Epithelial cell of prostate (primary cell): ENCODE results near the gene PTPRE.

ENCODE experiments used
- DNase-seq: peaks from one replicate; pipeline ENCODE4 v3.0.0-alpha.2; 2011; ENCODE audit warnings: low read depth, low spot score
- H3K27ac ChIP-seq: fragments of 450-650 bp; 2 replicates; pipeline ENCODE4 v1.5.1; 2017; ENCODE audit warnings: mild to moderate bottlenecking

Gene PTPRE

DNA sequence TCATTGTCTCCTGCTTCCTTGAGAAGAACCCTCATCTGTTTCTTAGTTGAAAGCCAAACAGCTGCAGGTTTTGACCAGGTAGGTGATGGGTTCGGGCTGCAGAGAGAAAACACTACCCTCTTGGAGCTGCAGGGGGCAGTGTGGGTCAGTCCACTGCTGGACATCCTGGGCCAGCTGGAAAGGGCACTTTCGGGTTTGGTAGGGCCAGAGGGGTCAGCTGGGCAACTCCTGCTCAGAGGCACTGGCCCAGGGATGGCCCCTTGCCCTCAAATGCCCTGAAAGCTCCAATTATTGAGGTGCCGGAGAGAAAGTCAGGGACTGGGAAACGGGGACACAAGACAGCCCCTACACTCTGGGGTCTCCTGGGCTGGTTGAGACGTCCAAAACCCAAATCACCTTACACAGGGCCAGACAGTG is 128.7 kb downstream of the PTPRE start:
- DNase-seq, result no peak
- H3K27ac ChIP-seq, result no peak overlapping the region

DNA sequence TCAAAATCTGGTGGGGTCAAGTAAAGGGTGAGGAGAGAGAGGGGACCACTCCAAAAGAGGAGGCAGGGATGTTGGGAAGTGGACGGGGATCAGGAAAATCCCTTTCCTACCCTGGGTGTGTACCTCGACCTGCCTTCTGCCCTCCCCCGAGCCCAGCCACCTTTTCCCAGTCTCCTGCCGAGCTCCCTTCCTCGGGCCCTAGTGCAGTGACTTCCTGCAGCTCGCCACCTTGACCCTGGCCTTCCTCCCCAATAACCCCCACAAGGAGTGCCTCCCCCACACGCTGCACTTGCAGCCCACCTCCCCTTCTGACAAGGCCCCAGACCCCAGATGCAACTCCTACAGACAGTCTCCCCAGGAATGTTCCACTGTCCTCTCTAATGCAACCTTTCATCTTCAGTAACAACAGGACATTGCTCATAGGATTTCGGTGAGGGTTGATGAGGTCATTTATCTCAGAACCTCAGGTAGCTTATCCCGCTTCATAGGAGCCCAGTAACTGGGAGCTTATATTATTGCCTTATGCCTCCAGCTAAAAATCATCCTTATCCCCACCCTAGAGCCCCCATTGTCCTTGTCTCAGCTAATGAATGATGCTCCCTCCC is 129.2 kb downstream of the PTPRE start:
- no peak overlapping the region for H3K27ac ChIP-seq
- DNase-seq, result no peak

DNA sequence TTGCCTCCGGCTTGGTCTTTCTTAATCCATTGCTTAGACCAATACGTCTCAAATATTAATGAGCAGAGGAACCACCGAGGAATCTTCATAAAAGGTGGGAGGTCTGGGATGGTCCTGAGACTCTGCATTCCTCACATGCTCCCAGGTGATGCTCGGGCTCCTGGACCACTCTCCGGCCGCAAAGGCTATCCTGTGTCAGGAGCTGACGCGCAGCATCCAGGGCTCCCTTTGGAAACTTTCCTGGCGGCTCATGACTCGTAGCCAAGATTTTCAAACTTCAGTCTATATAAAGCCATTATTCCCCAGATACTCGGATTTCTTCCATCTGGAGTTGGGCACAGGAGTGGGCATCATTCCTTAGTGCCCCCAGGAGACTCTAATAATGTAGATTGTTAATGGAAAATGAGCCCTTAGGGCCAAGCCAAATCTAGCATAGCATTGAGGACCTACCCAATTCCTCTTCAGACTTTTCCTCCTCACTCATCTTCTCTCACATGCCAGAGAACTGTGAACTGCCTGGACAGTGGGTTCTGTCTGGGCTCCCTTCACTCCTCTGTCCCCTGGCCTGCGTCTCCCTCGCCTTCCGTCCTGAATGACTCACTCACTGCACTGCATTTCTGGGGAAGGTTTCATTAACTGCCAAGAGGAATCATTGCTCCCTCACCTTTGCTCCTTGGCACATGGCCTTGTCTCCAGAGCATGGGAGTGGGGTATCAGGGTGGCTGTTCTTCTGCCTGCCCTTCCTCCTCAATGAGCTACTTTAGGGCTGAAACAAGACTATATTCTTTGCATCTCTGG is 130.0 kb downstream of the PTPRE start:
- DNase-seq, result no peak
- H3K27ac ChIP-seq, result no peak overlapping the region

DNA sequence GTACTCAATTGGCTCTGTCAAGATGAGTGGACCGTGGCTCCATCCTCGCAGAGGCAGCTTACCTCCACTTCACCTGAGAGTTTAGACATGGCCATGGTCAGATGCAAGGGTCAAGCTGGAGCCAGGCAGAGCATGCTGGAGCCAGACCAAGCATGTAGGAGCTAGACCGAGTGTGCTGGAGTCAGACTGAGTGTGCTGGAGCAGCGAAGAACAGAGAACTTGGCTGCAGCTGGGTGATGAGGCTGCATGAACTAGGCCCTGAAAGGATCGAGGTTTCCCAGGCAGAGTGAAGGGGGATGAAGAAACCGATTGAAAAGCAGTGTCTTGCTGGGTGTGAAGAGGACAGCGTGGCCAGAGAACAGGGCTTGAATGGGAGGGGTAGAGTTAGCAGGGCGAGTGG is 133.2 kb downstream of the PTPRE start:
- no peak for DNase-seq
- H3K27ac ChIP-seq, result no peak overlapping the region

DNA sequence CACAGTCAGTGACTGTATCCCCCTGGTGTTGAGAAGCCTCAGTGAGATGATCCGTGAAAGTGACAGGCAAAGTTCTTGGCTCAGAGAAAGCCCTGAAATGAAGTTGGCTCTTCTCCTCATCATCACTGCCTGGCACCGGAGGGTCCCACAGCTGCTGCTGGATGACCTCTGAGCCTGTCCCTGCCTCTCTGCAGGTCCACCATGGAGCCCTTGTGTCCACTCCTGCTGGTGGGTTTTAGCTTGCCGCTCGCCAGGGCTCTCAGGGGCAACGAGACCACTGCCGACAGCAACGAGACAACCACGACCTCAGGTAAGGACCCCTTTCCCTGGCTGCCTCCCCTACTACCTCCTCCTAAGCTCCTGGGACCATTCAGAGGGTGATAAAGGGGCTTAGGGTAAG is 133.8 kb downstream of the PTPRE start:
- no peak for DNase-seq
- no peak overlapping the region for H3K27ac ChIP-seq

DNA sequence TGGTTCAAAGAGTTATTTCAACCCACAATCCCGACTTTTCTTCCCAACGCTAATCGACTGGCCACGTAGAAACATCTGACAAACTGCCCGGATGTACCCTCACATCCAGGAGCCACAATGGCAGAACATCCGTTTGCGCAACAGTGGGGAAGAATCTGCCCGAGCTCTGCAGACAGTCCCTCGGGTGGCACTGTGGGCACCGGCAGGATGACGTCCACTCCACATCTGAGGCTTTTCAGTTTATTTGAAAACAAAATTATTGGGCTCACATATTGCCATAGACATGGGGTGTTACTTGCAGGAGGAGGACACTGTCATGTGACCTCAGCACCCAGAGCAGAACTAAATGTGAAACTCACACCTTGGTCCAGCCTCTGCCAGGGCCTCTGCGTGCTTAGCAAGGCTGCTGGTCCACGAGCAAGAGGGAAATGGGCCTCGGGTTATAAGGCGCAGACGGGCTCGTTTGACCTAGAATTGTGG is 135.3 kb downstream of the PTPRE start:
- no peak for DNase-seq
- H3K27ac ChIP-seq, result no peak overlapping the region

DNA sequence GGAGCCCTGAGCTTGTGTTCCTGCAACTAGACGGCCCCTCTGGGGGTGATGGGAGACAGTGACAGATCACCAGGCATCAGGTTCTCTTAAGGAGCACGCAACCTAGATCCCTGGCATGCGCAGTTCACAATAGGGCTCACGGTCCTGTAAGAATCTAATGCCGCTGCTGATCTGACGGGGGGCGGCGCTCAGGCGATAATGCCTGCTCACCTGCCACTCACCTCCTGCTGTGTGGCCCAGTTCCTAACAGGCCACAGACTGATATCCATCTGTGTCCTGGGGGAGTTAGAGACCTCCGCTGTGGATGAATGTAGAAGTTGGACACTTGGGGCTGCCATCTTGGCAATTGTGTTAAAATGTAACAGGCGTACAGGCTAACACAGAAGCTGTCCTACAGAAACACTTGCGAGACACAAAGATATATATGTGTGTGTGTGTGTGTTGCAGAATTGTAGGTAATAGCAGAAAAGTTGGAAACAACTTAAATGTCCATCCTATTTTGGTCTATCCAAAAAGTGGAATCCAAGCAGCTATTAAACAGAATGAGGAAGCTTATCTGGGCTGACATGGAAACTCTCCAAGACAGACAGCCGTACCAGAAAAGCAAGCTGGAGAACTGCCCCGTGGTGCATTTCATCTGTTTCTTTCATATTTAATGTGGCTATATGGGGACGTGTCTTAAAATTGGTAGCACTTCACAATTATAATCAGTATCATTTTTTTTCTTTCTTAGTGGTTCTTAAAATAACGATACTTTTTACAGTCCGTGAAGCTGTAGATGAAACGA is 136.5 kb downstream of the PTPRE start:
- no peak for DNase-seq
- no peak overlapping the region for H3K27ac ChIP-seq

DNA sequence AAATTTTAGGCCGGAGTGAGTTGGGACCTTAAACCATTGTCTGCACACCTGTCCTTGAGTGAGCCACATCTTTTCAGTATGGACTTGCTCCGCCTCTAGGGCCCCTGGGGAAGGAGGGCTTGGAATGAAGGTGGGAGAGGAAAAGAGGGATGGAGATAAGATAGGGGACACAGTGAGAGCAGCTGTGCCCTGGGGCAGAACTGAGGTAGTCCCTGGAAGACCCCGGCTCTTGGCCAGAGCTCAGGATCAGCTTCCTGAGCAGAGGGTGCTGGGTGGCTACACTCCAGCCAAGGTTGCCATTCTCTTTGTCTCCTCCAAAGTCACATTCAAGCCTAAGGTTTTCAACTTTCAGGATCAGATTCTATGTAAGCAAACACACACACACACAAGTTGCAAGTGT is 137.3 kb downstream of the PTPRE start:
- H3K27ac ChIP-seq, result no peak overlapping the region
- DNase-seq, result no peak

DNA sequence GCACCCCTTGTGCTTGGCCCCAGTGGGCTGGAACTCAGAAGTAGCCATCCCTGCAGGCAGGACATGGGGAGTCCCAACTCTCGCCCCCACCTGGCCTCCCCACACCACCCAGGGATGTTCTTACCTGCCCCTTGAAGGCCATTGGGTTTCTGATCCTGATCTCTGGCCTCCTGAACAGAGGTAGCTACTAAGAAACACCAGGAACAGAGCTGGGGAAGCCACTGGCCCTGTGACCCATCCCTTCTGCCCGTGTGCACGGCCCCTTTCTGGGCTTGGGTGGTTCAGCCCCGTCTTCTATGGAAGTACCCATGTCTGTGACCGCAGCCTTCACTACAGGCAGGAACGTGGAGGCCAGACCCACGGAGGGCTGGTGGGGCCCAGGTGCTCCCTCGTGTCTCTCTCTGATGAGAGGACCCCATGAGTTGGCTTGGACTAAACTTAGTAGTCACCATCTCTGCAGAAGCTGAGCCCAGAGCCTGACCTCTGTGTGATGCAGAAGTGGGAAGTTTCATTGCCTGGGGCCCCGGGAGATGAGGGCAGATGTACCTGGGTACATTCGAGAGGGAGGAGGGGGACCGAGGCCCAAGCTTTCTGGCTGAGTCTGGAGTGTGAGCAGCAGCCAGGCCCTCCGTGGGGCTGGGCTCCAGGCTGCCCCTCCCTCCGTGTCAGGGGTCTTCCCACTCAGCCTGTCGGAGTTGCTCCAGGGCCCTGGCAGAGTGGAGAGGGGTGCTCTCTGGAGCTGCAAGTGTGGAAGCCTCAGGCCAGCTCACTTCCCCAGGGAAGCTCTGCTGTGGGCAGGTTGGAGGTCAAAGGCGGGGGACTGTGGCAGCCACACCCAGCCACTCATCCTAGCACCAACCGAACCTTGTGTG is 138.3 kb downstream of the PTPRE start:
- no peak overlapping the region for H3K27ac ChIP-seq
- DNase-seq, result no peak

DNA sequence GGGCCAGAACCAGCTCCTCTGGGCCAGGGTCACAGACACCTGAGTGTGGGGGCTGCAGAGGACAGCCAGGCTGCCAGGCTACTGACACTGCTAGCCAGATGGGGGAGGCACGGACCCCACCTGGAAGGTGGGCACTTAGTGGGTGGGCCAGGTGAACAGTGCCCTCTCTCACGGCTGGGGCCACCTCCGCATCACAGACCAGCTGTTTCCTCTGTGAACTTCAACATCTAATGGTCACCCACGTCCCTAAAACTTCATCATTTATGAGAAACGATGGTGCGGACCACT is 138.9 kb downstream of the PTPRE start:
- H3K27ac ChIP-seq, result no peak overlapping the region

DNA sequence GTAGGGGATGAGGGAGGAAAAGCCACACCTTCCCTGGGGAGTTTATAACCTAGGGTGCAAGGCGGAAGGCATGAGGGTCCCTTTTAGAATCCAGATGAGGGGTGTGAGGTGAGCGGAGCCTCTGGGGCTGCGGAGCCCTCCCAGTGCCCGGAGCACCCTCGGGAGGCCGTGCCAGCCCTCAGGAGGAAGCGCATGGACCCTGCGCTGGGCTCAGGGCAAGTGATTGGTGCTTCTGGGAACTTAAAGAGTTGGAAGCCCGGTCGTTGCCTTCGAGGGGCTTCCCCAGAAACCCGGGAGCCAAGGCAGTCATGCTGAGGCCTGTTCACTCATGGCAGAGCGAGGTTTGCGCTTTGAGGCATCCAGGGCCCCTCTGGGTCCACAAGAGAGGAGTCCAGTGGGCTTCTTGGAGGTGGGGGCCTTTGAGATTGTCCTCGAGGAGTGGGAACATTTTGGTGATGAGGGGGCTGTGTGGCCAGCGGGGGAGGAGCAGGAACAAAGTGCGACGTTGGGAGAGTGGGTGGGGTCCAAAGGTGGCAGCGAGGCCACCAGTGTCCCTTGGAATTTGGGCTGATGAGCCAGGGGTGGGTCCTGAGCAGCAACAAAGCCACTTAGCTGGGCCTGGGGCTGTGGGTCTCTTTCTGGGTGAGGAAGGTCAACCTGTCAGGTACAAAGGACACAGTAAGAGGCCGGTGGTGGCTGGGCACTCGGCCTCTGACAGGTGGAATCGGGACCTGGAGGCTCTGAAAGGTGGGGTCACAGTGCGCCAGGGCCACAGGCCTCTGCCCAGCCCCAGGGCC is 139.5 kb downstream of the PTPRE start:
- DNase-seq, result no peak
- H3K27ac ChIP-seq, result no peak overlapping the region

More for the DNA sequence above, 138.9 kb downstream of the PTPRE start:
- no peak for DNase-seq

DNA sequence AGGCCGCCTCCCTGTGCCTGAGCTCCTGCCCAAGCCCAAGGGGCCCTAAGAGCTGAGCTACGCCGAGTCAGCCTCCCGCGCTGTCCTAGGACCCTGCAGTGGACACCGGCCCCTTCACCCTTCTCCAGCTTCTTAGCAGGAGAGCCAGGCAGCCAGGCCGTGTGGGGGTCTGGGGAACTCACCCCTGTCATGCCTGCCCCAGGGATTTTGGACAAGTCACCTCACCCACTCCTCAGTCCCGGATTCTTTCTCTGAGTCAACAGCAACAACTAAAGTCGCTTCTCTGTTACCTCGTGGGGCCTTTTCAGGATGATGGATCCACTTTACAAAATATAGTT is 140.0 kb downstream of the PTPRE start:
- DNase-seq, result no peak
- peak overlapping the region; percentile 98 for H3K27ac ChIP-seq

DNA sequence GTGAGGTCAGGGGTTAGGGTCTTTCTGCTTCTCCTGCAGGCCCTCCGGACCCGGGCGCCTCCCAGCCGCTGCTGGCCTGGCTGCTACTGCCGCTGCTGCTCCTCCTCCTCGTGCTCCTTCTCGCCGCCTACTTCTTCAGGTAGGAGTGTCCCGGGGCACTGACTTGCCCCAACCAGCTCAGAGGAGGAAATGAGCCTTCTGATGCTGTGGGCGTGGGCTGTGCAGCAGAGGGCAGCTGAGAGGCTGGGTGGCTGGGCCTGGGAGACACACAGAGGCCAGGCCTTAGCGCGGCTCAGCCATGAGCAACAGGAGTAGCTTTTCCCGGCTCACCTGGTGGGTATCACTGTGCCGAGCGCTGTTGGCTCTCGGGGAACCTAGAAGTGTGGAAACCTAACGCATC is 140.4 kb downstream of the PTPRE start:
- peak overlapping the region; percentile 98 for H3K27ac ChIP-seq
- DNase-seq, result peak; percentile 84

DNA sequence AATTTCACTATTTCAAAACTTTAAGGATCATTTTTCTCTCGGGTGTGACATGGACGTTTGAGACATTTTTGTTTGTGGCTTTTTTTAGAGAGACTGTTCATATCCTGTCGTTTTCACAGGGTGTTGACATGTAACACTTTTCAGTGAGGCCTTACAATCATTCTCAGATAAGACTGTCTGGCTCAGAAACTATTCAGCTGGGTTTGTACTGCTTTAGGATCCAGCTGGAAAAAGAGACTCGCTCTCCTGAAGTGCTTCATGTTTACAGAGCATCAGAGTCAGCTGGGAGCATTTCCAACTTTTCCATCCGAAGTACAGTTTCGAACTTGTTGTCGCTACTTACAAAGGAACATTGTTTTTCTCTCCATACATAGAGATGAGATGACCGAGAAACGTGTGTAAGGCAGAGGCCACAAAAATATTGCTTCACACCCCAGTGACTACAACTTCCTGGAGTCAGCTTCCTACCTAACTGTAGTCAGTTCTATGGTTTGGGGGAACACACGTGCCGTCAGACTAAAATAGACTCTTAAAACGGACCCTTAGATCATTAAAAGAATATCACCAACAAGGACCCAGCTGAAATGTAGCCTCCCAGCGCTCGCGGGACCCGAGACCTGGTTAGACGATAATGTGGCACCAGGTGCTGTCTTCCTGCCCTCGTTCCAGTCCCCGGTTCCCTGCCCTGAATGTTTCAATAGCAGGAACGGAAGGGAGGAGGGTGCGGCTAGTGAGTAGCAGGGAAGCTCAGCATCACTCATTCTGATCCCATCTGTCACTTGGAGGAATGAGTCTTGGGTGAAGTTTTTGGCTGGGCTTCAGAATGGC is 141.3 kb downstream of the PTPRE start:
- DNase-seq, result no peak
- peak overlapping the region; percentile 98 for H3K27ac ChIP-seq

DNA sequence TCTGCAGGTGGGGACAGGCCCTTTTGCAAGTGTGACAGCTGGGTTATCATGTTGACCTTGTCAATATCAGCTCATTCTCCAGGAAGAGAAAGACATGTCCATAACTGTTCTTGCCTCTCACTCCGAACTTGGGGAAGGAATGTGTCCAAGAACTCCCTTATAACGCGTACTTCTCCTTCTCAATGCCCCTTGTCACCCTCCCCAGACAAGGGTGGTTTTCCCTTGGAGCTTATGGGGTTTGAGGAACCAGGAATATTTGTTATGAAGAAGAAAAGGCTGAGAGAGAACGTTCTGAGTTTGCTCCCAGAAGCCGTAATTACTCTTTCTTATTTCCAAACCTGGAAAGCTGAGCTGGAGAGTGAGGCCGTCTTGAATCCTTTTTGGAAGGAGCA is 141.9 kb downstream of the PTPRE start:
- peak overlapping the region; percentile 98 for H3K27ac ChIP-seq

DNA sequence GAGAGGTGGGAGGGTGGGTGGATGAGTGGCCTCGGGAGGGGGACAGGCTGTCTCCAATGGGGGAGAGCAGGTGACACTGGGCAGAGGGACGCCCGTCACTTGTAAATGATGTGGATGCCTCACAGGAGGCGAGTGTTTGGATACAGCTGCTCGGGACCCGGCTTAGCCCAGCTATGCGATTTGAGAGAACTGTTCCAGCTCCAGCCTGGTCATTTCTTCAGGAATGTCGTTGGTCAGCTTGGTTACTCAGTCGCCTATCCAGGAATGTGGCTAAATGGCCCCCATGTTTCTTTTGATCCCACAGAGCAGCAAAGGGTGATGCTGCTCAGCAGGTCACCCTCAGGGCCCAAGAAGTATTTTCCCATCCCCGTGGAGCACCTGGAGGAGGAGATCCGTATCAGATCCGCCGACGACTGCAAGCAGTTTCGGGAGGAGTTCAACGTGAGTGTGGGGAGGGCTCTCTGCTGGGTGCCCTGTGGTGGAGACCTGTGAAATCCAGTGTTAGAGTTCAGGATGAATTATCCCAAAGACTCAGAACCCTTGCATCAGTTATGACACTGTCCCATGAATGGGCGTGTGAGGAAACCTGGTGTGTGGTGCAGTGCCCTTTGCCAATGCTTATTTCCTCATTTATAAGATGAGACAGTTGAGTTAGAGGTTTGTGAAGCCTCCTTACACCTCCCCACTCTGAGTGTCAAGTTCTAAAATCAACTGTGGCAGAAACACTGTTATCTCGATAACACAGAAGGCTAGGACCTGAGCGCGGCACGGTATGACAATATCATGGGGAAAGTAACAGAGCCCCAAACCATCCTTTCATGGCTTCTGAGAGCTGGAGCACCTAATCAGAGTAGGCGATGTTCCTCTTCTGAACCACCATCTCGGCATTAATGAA is 142.6 kb downstream of the PTPRE start:
- no peak for DNase-seq
- peak overlapping the region; percentile 98 for H3K27ac ChIP-seq

More for the DNA sequence above, 141.9 kb downstream of the PTPRE start:
- no peak for DNase-seq

DNA sequence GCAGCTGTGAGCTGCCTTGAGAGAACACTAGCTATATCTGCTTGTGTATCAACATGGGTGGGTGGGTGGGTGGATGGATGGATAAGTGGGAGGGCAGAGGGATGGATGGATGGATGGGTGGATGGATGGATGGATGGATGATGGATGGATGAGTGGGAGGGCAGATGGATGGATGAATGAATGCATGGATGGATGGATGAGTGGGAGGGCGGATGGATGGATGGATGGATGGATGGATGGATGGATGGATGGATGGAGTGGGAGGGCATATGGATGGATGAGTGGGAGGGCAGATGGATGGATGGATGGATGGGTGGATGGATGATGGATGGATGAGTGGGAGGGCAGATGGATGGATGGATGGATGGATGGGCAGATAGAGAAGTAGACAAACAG is 143.2 kb downstream of the PTPRE start:
- no peak for DNase-seq
- H3K27ac ChIP-seq, result peak overlapping the region; percentile 98

DNA sequence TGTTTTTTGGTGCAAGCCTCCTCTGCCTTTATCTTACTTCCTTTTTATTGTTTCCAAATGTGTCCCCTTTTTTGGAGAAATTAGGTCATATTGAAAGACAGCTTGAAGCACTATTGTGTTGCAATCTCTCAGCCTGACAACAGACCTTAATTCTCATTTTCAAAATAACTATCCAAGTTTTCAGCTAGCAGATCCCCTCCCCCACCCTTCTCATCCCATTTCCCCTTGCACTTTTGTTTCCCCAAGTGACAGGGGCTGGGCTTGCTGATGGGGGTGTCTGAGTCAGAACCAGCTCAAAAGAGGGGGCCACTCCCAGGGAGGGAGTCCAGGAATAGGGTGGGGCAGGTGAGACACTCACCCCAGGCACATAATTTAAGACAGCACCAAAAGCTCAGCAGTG is 144.0 kb downstream of the PTPRE start:
- DNase-seq, result no peak
- H3K27ac ChIP-seq, result peak overlapping the region; percentile 33
